ENCODE results near the gene SORCS2. TPM values are rescaled to one million over a fixed set of nuclear protein-coding genes. Genes with fewer than 3 reads are reported as not detected.

SORCS2 gene
- polyA plus RNA-seq, 1 donor from 2014 or later: 1.0 TPM

DNA sequence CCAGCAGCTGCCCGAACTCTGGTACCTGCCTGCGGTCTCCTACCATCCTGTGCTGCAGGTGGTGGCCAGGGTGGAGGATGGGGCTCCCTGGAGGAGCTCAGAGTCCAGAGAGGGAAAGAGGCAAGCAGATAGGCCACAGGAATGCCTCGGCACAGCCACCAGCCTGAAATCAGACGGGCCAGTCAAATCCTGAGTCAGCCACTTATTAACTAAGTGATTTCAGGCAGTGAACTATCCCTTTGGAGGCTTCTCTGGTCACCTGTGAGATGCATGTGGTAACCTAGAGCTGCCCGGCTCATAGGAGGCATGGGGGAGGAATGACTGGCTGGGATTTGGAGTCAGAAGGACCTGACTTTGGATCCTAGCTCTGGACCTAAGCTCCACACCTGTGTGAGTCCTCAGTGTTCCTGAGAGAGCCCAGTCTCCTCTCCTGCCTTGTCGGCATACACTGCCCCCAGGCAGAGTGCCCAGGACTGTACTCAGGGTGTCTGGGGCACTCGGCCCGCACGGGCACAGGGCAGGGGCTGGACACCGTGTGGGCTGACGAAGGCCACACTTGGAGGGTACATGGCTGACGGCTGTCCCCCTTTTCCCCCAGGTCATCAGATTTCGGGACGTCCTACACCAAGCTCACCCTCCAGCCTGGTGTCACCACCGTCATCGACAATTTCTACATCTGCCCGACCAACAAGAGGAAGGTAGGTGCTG lies 338.7 kb downstream of the SORCS2 start:
- H3K9me2 ChIP-seq (ENCODE audit: insufficient read depth, low read length): no peaks in the 10 kb centered on the region
- H3K36me3 ChIP-seq (ENCODE audit: insufficient read depth, low read length): no peaks in the 10 kb centered on the region
- no peak overlapping the region for H3K4me2 ChIP-seq (ENCODE audit: low read length)
- H3K9me3 ChIP-seq (ENCODE audit: low read length): no peaks in the 10 kb centered on the region
- no peak overlapping the region for H3K4me3 ChIP-seq (ENCODE audit: low read length)
- no peaks in the 10 kb centered on the region for H4K20me1 ChIP-seq (ENCODE audit: insufficient read depth)
- H3K79me2 ChIP-seq (replicated peaks; ENCODE audit: insufficient read depth, low read length): no peaks in the 10 kb centered on the region
- no peak overlapping the region for H2AFZ ChIP-seq (ENCODE audit: low read depth, low read length)
- H3K27me3 ChIP-seq (ENCODE audit: insufficient read depth, low read depth, low read length): no peaks in the 10 kb centered on the region
- no peak for TF ChIP-seq EP300 (conservative IDR thresholded peaks at IDR 0.05; ENCODE audit: poor library complexity, severe bottlenecking)
- H3K9ac ChIP-seq (ENCODE audit: low read length): no peak overlapping the region
- no peaks in the 10 kb centered on the region for H3F3A ChIP-seq (ENCODE audit: insufficient read depth, low read length, poor library complexity, severe bottlenecking)
- H3K27ac ChIP-seq (ENCODE audit: low read length): no peak overlapping the region

DNA sequence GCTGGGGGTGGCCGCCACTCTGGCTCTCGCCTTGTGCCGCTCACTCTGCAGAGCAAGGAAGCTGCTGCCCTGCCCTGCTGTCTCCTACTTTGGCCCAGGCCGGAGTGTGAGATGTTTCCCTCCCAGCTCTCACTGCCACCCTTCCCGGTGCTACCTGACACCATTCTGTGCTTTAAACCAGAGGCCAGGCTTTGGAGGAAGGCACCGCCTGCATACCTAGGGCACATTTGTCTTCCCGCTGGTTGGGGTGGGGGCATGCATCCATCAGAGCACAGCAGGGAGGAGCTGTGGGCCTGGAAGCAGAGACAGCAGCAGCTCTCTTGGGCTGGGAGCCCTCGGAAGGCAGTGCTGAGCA lies 339.3 kb downstream of the SORCS2 start:
- Histone ChIP-seq H3K4me3 (ENCODE audit: low read length) (no peak overlapping the region), H3K9ac (ENCODE audit: low read length) (no peak overlapping the region), H3F3A (ENCODE audit: insufficient read depth, low read length, poor library complexity, severe bottlenecking) (no peaks in the 10 kb centered on the region), H3K36me3 (ENCODE audit: insufficient read depth, low read length) (no peaks in the 10 kb centered on the region), H3K9me3 (ENCODE audit: low read length) (no peaks in the 10 kb centered on the region), H4K20me1 (ENCODE audit: insufficient read depth) (no peaks in the 10 kb centered on the region), H3K79me2 (replicated peaks; ENCODE audit: insufficient read depth, low read length) (no peaks in the 10 kb centered on the region), H2AFZ (ENCODE audit: low read depth, low read length) (no peak overlapping the region), H3K4me2 (ENCODE audit: low read length) (no peak overlapping the region), H3K9me2 (ENCODE audit: insufficient read depth, low read length) (no peaks in the 10 kb centered on the region), H3K27me3 (ENCODE audit: insufficient read depth, low read depth, low read length) (no peaks in the 10 kb centered on the region), H3K27ac (ENCODE audit: low read length) (no peak overlapping the region)
- TF ChIP-seq, protein P1, sequence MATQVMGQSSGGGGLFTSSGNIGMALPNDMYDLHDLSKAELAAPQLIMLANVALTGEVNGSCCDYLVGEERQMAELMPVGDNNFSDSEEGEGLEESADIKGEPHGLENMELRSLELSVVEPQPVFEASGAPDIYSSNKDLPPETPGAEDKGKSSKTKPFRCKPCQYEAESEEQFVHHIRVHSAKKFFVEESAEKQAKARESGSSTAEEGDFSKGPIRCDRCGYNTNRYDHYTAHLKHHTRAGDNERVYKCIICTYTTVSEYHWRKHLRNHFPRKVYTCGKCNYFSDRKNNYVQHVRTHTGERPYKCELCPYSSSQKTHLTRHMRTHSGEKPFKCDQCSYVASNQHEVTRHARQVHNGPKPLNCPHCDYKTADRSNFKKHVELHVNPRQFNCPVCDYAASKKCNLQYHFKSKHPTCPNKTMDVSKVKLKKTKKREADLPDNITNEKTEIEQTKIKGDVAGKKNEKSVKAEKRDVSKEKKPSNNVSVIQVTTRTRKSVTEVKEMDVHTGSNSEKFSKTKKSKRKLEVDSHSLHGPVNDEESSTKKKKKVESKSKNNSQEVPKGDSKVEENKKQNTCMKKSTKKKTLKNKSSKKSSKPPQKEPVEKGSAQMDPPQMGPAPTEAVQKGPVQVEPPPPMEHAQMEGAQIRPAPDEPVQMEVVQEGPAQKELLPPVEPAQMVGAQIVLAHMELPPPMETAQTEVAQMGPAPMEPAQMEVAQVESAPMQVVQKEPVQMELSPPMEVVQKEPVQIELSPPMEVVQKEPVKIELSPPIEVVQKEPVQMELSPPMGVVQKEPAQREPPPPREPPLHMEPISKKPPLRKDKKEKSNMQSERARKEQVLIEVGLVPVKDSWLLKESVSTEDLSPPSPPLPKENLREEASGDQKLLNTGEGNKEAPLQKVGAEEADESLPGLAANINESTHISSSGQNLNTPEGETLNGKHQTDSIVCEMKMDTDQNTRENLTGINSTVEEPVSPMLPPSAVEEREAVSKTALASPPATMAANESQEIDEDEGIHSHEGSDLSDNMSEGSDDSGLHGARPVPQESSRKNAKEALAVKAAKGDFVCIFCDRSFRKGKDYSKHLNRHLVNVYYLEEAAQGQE (IDR thresholded peaks at IDR 0.05; ENCODE audit: borderline replicate concordance): no peak
- TF ChIP-seq EZH2 (IDR thresholded peaks at IDR 0.05; ENCODE audit: borderline replicate concordance, insufficient read depth, low read length, poor library complexity, severe bottlenecking) (no peak), TAF1 (IDR thresholded peaks at IDR 0.05; ENCODE audit: low read depth) (no peak), MXI1 (conservative IDR thresholded peaks at IDR 0.05; ENCODE audit: poor library complexity, severe bottlenecking) (no peak), EP300 (conservative IDR thresholded peaks at IDR 0.05; ENCODE audit: poor library complexity, severe bottlenecking) (no peak)

DNA sequence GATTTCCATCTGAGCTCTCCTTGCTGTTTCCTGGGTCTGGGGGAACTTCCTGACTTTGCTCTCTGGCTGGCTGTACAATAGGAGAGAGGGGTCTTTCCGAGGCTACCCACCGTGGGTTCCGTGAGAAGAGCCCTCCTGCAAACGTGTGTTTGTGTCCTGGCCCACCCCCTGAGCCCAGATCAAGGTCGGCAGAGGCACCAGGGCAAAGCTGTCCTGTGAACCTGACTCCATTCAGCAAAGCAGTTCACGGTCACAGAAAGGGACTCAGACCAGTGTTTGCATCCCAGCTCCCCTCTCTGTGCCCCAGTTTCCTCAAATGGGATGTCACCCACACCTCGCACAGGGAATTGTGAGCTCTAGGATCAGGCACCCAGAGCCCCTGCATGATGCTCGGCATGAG lies 339.7 kb downstream of the SORCS2 start:
- TF ChIP-seq EZH2 (IDR thresholded peaks at IDR 0.05; ENCODE audit: borderline replicate concordance, insufficient read depth, low read length, poor library complexity, severe bottlenecking): no peak
- TF ChIP-seq EP300 (conservative IDR thresholded peaks at IDR 0.05; ENCODE audit: poor library complexity, severe bottlenecking): no peak
- no peak for TF ChIP-seq SMC3 (conservative IDR thresholded peaks at IDR 0.05; ENCODE audit: poor library complexity)
- TF ChIP-seq, protein P2, sequence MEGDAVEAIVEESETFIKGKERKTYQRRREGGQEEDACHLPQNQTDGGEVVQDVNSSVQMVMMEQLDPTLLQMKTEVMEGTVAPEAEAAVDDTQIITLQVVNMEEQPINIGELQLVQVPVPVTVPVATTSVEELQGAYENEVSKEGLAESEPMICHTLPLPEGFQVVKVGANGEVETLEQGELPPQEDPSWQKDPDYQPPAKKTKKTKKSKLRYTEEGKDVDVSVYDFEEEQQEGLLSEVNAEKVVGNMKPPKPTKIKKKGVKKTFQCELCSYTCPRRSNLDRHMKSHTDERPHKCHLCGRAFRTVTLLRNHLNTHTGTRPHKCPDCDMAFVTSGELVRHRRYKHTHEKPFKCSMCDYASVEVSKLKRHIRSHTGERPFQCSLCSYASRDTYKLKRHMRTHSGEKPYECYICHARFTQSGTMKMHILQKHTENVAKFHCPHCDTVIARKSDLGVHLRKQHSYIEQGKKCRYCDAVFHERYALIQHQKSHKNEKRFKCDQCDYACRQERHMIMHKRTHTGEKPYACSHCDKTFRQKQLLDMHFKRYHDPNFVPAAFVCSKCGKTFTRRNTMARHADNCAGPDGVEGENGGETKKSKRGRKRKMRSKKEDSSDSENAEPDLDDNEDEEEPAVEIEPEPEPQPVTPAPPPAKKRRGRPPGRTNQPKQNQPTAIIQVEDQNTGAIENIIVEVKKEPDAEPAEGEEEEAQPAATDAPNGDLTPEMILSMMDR (IDR thresholded peaks at IDR 0.05; ENCODE audit: poor library complexity, severe bottlenecking): no peak
- no peak for TF ChIP-seq MXI1 (conservative IDR thresholded peaks at IDR 0.05; ENCODE audit: poor library complexity, severe bottlenecking)
- no peak for TF ChIP-seq TAF1 (IDR thresholded peaks at IDR 0.05; ENCODE audit: low read depth)
- no peak for TF ChIP-seq POLR2AphosphoS5 (IDR thresholded peaks at IDR 0.05)
- TF ChIP-seq RAD21 (conservative IDR thresholded peaks at IDR 0.05): no peak
- TF ChIP-seq, protein P1 (IDR thresholded peaks at IDR 0.05; ENCODE audit: borderline replicate concordance): no peak
- Histone ChIP-seq H3K4me3 (ENCODE audit: low read length) (no peak overlapping the region), H3K79me2 (replicated peaks; ENCODE audit: insufficient read depth, low read length) (no peaks in the 10 kb centered on the region), H3K9me3 (ENCODE audit: low read length) (no peaks in the 10 kb centered on the region), H3K9ac (ENCODE audit: low read length) (no peak overlapping the region), H3K36me3 (ENCODE audit: insufficient read depth, low read length) (no peaks in the 10 kb centered on the region), H2AFZ (ENCODE audit: low read depth, low read length) (no peak overlapping the region), H3K4me2 (ENCODE audit: low read length) (no peak overlapping the region), H4K20me1 (ENCODE audit: insufficient read depth) (no peaks in the 10 kb centered on the region), H3K27ac (ENCODE audit: low read length) (no peak overlapping the region), H3K27me3 (ENCODE audit: insufficient read depth, low read depth, low read length) (no peaks in the 10 kb centered on the region), H3F3A (ENCODE audit: insufficient read depth, low read length, poor library complexity, severe bottlenecking) (no peaks in the 10 kb centered on the region), H3K9me2 (ENCODE audit: insufficient read depth, low read length) (no peaks in the 10 kb centered on the region)

Measured in neural cell (in vitro differentiated cells).